Testis (tissue), 3 donors: ENCODE data around the gene CTIF. TPM values are rescaled to one million over a fixed set of nuclear protein-coding genes. Genes with fewer than 3 reads are reported as not detected.

Source experiments
- DNase-seq: peaks from one replicate; pipeline ENCODE4 v3.0.0-alpha.2; 2019
- H3K27ac ChIP-seq, 2 donors: fragments of 200-600 bp; sonication (generic); one replicate each; pipeline ENCODE4 v1.5.1; 2019
- H3K27me3 ChIP-seq: fragments of 200-600 bp; sonication (generic); one replicate; pipeline ENCODE4 v1.5.1; 2019
- H3K36me3 ChIP-seq: fragments of 200-600 bp; sonication (generic); one replicate; pipeline ENCODE4 v1.5.1; 2017; ENCODE audit warnings: low read depth; ENCODE audit errors: missing control alignments
- H3K4me1 ChIP-seq: fragments of 200-600 bp; sonication (generic); one replicate; pipeline ENCODE4 v1.5.1; 2019
- H3K4me3 ChIP-seq, 2 donors: fragments of 200-600 bp; sonication (generic); one replicate each; pipeline ENCODE4 v1.5.1; 2017 to 2019
- H3K9me3 ChIP-seq: fragments of 200-600 bp; sonication (generic); one replicate; pipeline ENCODE4 v1.5.1; 2017
- POLR2A ChIP-seq: fragments of 450-650 bp; IDR thresholded peaks from one replicate; pipeline ENCODE4 v1.6.1; 2017; ENCODE audit warnings: antibody characterized with exemption, mild to moderate bottlenecking, moderate library complexity
- WGBS, 2 donors: methylation state at CpG; one replicate each; pipeline ENCODE4 v1.1.5; 2018; 5-methylcytosine and 5-hydroxymethylcytosine counted together
- intact Hi-C: fragments of 100-400 bp; cut with DNase I; formaldehyde crosslinking; loops from one replicate; pipeline ENCODE4 v1.15.1; 2023; ENCODE audit warnings: low total_unique reads
- polyA plus RNA-seq: library from polyadenylated mRNA; stranded (reverse); fragments of 350-450 nt; fragmentation: Illumina TruSeq; extraction: RNeasy Lipid Tissue Mini Kit (QIAGEN cat#74804); gene quantifications from one replicate; pipeline ENCODE4 v1.2.3, GENCODE V29; 2014; ENCODE audit warnings: low read depth, low replicate concordance; ENCODE audit not compliant: insufficient read depth
- total RNA-seq, 2 donors: library from RNA; depleted of rRNA; stranded (reverse); fragments of >200 nt; gene quantifications; one replicate each; pipeline ENCODE4 v1.2.3, GENCODE V29; 2016
- TF ChIP-seq, protein P1 (sequence below), 3 experiments: fragments of 450-650 bp in 2 of 3; fragments of 200-600 bp in 1 of 3; sonication (generic) in 1 of 3; IDR thresholded peaks; one replicate each; pipeline ENCODE4 v1.5.1; 2016 to 2019; ENCODE audit warnings: antibody characterized with exemption in 3 of 3, mild to moderate bottlenecking in 2 of 3, moderate library complexity in 1 of 3

The CTIF gene
- total and polyA plus RNA-seq, 3 donors from 2014 or later: 33.8 to 41.5 (median 35.6) TPM

DNA sequence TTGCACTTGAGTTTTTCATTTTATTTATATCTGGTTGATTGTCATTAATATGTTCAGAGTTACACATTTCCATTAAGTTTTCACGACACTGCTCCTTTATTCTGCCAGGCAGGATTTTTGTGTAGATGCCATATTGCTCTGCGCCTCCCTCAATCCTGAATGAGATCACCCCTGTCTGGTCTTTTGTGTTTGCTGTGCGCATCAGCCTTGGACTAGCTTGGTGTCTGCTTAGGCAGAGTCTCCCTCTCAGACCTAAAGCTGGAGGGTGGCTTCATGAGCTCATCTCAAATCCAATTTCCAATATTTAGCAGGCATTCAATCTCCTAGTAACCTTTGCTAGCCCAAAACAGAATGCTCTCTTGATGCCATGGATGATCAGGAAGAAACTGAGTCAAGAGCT lies 274.5 kb downstream of the CTIF start:
- intact Hi-C loops: no loop called here
- Histone ChIP-seq H3K36me3 (no peaks in the 10 kb centered on the region), H3K27ac (no peak overlapping the region), H3K9me3 (no peaks in the 10 kb centered on the region), H3K27me3 (no peaks in the 10 kb centered on the region), H3K4me1 (no peaks in the 10 kb centered on the region), H3K4me3 (no peak overlapping the region)
- DNase-seq: no peak
- no peak for TF ChIP-seq POLR2A
- TF ChIP-seq, protein P1, sequence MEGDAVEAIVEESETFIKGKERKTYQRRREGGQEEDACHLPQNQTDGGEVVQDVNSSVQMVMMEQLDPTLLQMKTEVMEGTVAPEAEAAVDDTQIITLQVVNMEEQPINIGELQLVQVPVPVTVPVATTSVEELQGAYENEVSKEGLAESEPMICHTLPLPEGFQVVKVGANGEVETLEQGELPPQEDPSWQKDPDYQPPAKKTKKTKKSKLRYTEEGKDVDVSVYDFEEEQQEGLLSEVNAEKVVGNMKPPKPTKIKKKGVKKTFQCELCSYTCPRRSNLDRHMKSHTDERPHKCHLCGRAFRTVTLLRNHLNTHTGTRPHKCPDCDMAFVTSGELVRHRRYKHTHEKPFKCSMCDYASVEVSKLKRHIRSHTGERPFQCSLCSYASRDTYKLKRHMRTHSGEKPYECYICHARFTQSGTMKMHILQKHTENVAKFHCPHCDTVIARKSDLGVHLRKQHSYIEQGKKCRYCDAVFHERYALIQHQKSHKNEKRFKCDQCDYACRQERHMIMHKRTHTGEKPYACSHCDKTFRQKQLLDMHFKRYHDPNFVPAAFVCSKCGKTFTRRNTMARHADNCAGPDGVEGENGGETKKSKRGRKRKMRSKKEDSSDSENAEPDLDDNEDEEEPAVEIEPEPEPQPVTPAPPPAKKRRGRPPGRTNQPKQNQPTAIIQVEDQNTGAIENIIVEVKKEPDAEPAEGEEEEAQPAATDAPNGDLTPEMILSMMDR (IDR thresholded peaks at IDR 0.05): no peak
- whole genome bisulfite sequencing, 2 donors: 87 to 94% methylated on average over 3 of the region's 3 CpGs

DNA sequence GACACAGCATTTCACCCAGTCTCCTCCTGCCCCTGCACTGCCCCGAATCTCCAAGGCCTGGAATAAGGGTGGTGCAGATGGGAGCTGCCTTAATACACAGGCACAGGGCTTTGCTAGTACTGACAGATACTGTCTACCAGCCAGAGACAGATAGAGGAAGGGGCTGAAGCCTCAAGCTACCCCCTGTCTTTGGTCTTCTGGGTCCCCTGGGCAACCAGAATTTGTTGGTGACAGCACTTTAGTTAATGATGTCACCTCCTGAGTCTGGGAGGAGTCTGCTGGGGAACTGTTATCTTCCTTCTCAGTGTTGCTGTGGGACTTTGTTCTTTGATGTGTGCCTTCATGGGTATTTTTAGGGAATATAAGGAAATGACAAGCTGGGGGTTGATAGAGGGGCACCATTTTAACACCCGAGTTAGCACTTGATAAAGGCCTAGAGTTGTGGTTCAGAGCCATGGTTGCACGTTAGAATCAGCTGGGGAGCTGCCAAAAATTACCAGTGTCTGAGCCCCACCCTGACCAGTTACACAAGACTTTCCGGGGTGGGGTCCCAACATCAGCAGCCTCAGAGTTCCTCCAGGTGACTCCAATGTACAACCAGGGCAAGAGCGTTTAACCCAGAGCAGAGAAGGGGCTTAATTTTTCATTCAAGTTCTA lies 275.1 kb downstream of the CTIF start:
- Histone ChIP-seq H3K9me3 (no peaks in the 10 kb centered on the region), H3K4me1 (no peaks in the 10 kb centered on the region), H3K4me3 (no peak overlapping the region), H3K27me3 (no peaks in the 10 kb centered on the region), H3K36me3 (no peaks in the 10 kb centered on the region), H3K27ac (no peak overlapping the region)
- TF ChIP-seq POLR2A: no peak
- TF ChIP-seq, protein P1 (IDR thresholded peaks at IDR 0.05): no peak
- peak; percentile 12 for DNase-seq
- WGBS, 2 donors: 71 to 82% methylated on average over 5 of the region's 5 CpGs
- intact Hi-C loops: no loop called here

DNA sequence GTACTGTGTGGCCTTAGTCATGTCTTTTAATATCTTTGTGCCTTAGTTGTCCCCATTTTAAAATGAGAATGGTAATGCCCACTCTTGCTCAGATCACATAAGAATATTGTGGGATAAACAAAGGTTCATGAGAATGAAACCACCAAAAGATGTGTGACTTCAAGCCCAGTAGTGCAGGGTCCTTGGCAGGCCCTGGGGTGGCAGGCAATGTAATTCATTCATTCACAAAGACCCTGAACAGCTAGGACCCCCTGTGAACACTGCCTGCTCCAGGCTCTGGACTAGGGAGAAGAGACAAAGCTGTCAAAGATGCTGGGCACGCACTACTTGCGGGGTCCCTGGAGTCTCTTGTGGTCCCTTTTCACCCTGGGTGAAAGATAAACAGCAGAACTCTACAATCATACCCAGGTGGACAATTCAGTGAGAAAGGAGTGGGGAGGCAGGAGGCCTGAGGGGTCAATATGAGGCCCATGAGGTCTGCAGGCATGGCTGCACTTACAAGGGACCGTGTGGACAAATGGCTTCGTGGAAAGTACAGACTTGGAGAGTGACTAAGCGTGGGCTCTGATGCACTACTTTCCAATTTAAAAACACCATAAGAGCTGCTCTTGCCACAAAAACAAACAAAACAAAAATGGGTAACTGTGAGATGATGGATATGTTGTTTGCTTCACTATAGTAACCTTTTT lies 275.8 kb downstream of the CTIF start:
- no peaks in the 10 kb centered on the region for H3K36me3 ChIP-seq
- TF ChIP-seq, protein P1 (IDR thresholded peaks at IDR 0.05): no peak
- TF ChIP-seq POLR2A: no peak
- intact Hi-C loops: no loop called here
- H3K4me1 ChIP-seq: no peaks in the 10 kb centered on the region
- no peaks in the 10 kb centered on the region for H3K27me3 ChIP-seq
- H3K9me3 ChIP-seq: no peaks in the 10 kb centered on the region
- no peak overlapping the region for H3K4me3 ChIP-seq
- H3K27ac ChIP-seq: no peak overlapping the region
- 93 to 95% methylated on average over 5 of the region's 5 CpGs for WGBS, 2 donors
- DNase-seq: peak; percentile 5

DNA sequence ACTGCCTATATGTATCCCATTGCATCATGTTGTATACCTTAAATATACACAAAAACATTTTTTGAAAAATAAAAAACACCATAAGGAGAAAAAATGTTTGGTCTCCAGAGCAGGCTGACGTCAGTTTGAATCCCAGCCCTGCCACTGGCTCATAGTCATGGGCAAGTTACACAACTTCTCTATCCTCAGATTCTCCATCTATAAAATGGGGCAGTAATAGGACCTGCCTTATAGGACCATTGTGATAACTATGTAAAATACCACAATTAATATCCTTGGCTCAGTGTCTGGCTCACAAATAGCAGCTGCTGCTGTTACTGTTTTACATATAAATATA lies 276.3 kb downstream of the CTIF start:
- Histone ChIP-seq H3K36me3 (no peaks in the 10 kb centered on the region), H3K27ac (no peak overlapping the region), H3K9me3 (no peaks in the 10 kb centered on the region), H3K27me3 (no peaks in the 10 kb centered on the region), H3K4me1 (no peaks in the 10 kb centered on the region), H3K4me3 (no peak overlapping the region)
- 100% methylated on average over 1 of the region's 1 CpG for WGBS, 2 donors
- intact Hi-C loops: no loop called here
- no peak for TF ChIP-seq POLR2A
- TF ChIP-seq, protein P1 (IDR thresholded peaks at IDR 0.05): no peak
- no peak for DNase-seq
